PC-3 (cell line): ENCODE data around the gene HOXB2. TPM values are rescaled to one million over a fixed set of nuclear protein-coding genes. Genes with fewer than 3 reads are reported as not detected.

ENCODE experiments used
- ATAC-seq: fragments of 200-7000 bp; cut with Tn5 transposase; 2 replicates; pipeline ENCODE4 v1.9.1; 2020; ENCODE audit warnings: mild to moderate bottlenecking, moderate library complexity
- BruUV-seq: library from RNA; stranded (reverse); fragments of 400-500 nt; replicated peaks from 2 replicates; lab custom pipeline; 2021; lab: Mats Ljungman, UMichigan
- CTCF ChIA-PET: fragments of 300-600 bp; sonication (Branson Sonifier 250); formaldehyde crosslinking; loops from one replicate; lab custom pipeline; 2022; ENCODE audit warnings: antibody characterized with exemption; lab: Charles Lee
- POLR2A ChIA-PET: fragments of 300-600 bp; sonication (Branson Sonifier 250); formaldehyde crosslinking; loops from one replicate; lab custom pipeline; 2022; ENCODE audit warnings: antibody characterized with exemption; ENCODE audit not compliant: unreplicated experiment; lab: Charles Lee
- DNase-seq: peaks from one replicate; pipeline ENCODE4 v3.0.0-alpha.2; 2015
- H2AFZ ChIP-seq: fragments of 300-600 bp; sonication (generic); 2 replicates; pipeline ENCODE4 v1.6.0; 2016; ENCODE audit warnings: antibody characterized with exemption, low read length
- H3F3A ChIP-seq: fragments of 300-600 bp; sonication (generic); one replicate; pipeline ENCODE4 v1.6.0; 2017; ENCODE audit warnings: antibody characterized with exemption, low read length, control low read depth, mild to moderate bottlenecking; ENCODE audit not compliant: unreplicated experiment
- H3K27ac ChIP-seq: fragments of 300-600 bp; sonication (generic); 2 replicates; pipeline ENCODE4 v1.5.1; 2016; ENCODE audit warnings: mild to moderate bottlenecking, low read length
- H3K27me3 ChIP-seq: fragments of 300-600 bp; sonication (generic); 2 replicates; pipeline ENCODE4 v1.6.1; 2016; ENCODE audit warnings: low read length, mixed read lengths
- H3K36me3 ChIP-seq: fragments of 300-600 bp; sonication (generic); 2 replicates; pipeline ENCODE4 v1.6.1; 2016; ENCODE audit warnings: low read depth, mixed run types, low read length, mixed read lengths
- H3K4me1 ChIP-seq: fragments of 300-600 bp; sonication (generic); 2 replicates; pipeline ENCODE4 v1.5.1; 2016; ENCODE audit warnings: low read length; ENCODE audit not compliant: insufficient read depth
- H3K4me2 ChIP-seq: fragments of 300-600 bp; sonication (generic); 2 replicates; pipeline ENCODE4 v1.6.0; 2016; ENCODE audit warnings: low read length
- H3K4me3 ChIP-seq: fragments of 300-600 bp; sonication (generic); 2 replicates; pipeline ENCODE4 v1.5.1; 2016; ENCODE audit warnings: mild to moderate bottlenecking, low read length, mixed read lengths
- H3K79me2 ChIP-seq: fragments of 300-600 bp; sonication (generic); 2 replicates; pipeline ENCODE4 v1.6.1; 2017; ENCODE audit warnings: low read length, mixed read lengths
- H3K9ac ChIP-seq: fragments of 300-600 bp; sonication (generic); 2 replicates; pipeline ENCODE4 v1.6.0; 2016; ENCODE audit warnings: mild to moderate bottlenecking, low read length
- H3K9me2 ChIP-seq: fragments of 300-600 bp; sonication (generic); replicated peaks from 2 replicates; pipeline ENCODE4 v1.6.1; 2016; ENCODE audit warnings: mixed run types, low read length, mixed read lengths
- H3K9me3 ChIP-seq: fragments of 300-600 bp; sonication (generic); 2 replicates; pipeline ENCODE4 v1.6.1; 2016; ENCODE audit warnings: low read length, mixed read lengths
- H4K20me1 ChIP-seq: fragments of 300-600 bp; sonication (generic); 2 replicates; pipeline ENCODE4 v1.6.1; 2016; ENCODE audit warnings: low read length, mixed read lengths
- EZH2 ChIP-seq: fragments of 300-600 bp; sonication (generic); IDR thresholded peaks from one replicate; pipeline ENCODE4 v1.6.1; 2017; ENCODE audit warnings: antibody characterized with exemption, mild to moderate bottlenecking, low read length; ENCODE audit not compliant: unreplicated experiment
- EZH2phosphoT487 ChIP-seq: fragments of 300-600 bp; sonication (generic); IDR thresholded peaks from 2 replicates; pipeline ENCODE4 v1.6.1; 2018; ENCODE audit warnings: mild to moderate bottlenecking, antibody characterized with exemption, low read length, borderline replicate concordance
- intact Hi-C: fragments of 100-400 bp; cut with micrococcal nuclease; formaldehyde crosslinking; loops from 2 replicates; pipeline ENCODE4 v1.9.0; 2023
- total RNA-seq: library from RNA; depleted of rRNA; stranded (reverse); fragments of >200 nt; gene quantifications from 2 replicates; pipeline ENCODE4 v1.2.3, GENCODE V29; 2014
- TF ChIP-seq, protein P1 (sequence below): fragments of 300-600 bp; sonication (generic); conservative IDR thresholded peaks from 2 replicates; pipeline ENCODE4 v1.5.1; 2017; ENCODE audit warnings: antibody characterized with exemption, low read depth, mild to moderate bottlenecking, low read length

HOXB2 gene
- total RNA-seq, 1 experiment from 2014 or later = 1.1 TPM

DNA sequence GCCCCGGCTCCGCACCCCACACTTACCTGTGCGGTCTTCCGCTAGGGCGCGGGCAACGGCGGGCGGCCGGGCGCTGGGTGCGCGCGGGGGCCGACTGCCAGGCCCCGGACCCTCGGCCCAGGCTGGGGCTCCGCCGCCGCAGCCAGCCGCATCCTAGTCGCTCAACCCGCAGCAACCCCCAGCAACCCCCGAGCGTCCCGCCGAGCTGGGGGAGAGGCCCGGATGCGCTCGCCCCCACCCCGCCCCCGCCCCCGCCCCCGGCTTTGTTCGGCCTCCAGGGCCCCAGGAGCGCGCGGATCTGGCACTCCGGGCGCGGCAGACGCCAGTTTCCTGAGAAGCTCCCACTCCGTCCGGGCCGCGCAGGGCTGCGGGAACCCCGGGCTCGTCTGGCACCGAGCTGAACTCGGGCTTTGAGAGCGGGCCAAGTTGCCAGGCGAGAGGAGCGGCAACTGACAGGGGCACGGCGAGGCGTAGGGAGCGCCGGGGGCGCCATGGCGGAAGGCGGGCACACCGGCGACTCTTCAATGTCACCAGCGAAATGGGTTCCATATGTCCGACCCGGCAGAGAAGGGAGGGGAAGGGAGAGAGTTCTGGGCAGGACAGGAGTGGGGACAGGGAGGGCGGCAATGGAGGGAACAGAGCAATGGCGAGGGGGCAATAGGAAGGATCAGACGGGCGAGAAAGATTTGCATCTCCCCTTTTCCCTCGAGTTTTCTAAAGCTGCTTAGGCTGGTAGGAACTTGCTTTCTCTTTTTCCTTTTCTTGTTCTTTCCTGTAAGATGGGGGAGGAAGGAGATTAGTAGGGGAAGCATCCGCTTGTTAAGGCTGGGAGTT, 19.5 kb upstream of the HOXB2 start:
- BruUV-seq = no TSS peak
- H3K4me3 ChIP-seq = no peak overlapping the region
- H3K9me3 ChIP-seq = no peaks in the 10 kb centered on the region
- H3K27ac ChIP-seq = no peak overlapping the region
- no peaks in the 10 kb centered on the region for H3K27me3 ChIP-seq
- no peak overlapping the region for H3K9ac ChIP-seq
- intact Hi-C loops = no loop called here
- no peaks in the 10 kb centered on the region for H3K79me2 ChIP-seq
- no peaks in the 10 kb centered on the region for H3K4me1 ChIP-seq
- H3K4me2 ChIP-seq = no peak overlapping the region
- H3F3A ChIP-seq = no peaks in the 10 kb centered on the region
- no peaks in the 10 kb centered on the region for H3K9me2 ChIP-seq
- no peak for TF ChIP-seq EZH2phosphoT487
- TF ChIP-seq, protein P1, sequence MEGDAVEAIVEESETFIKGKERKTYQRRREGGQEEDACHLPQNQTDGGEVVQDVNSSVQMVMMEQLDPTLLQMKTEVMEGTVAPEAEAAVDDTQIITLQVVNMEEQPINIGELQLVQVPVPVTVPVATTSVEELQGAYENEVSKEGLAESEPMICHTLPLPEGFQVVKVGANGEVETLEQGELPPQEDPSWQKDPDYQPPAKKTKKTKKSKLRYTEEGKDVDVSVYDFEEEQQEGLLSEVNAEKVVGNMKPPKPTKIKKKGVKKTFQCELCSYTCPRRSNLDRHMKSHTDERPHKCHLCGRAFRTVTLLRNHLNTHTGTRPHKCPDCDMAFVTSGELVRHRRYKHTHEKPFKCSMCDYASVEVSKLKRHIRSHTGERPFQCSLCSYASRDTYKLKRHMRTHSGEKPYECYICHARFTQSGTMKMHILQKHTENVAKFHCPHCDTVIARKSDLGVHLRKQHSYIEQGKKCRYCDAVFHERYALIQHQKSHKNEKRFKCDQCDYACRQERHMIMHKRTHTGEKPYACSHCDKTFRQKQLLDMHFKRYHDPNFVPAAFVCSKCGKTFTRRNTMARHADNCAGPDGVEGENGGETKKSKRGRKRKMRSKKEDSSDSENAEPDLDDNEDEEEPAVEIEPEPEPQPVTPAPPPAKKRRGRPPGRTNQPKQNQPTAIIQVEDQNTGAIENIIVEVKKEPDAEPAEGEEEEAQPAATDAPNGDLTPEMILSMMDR = no peak
- no peak for TF ChIP-seq EZH2
- H2AFZ ChIP-seq = no peak overlapping the region
- ATAC-seq (no peak), DNase-seq (no peak)
- H4K20me1 ChIP-seq = no peaks in the 10 kb centered on the region
- CTCF ChIA-PET = no interaction called here
- POLR2A ChIA-PET = no interaction called here
- H3K36me3 ChIP-seq = no peaks in the 10 kb centered on the region

DNA sequence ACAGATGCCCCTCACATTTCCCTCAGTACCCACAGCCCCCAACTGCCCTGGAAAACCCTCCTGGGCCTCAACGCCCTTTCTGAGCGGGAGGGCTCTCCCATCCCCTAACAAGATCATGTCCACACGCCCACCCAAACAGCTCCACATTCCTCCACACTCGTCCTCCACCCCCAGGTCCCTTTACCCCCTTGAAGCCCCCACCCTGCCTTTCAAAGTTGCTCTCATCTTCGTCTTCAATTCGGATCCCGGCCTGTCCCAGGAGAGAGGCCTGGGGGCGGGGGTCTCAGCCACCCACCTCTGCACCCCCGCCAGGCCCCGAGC, 18.9 kb upstream of the HOXB2 start:
- Histone ChIP-seq H3K4me2 (no peak overlapping the region), H3K4me3 (no peak overlapping the region), H3K9ac (no peak overlapping the region), H3F3A (no peaks in the 10 kb centered on the region), H3K27me3 (no peaks in the 10 kb centered on the region), H3K9me2 (no peaks in the 10 kb centered on the region), H4K20me1 (no peaks in the 10 kb centered on the region), H3K9me3 (no peaks in the 10 kb centered on the region), H3K27ac (no peak overlapping the region), H3K4me1 (no peaks in the 10 kb centered on the region), H3K36me3 (no peaks in the 10 kb centered on the region), H3K79me2 (no peaks in the 10 kb centered on the region), H2AFZ (no peak overlapping the region)
- intact Hi-C loops = no loop called here
- CTCF ChIA-PET = no interaction called here
- DNase-seq (no peak), ATAC-seq (no peak)
- BruUV-seq = no TSS peak
- TF ChIP-seq EZH2phosphoT487 (no peak), EZH2 (no peak)
- TF ChIP-seq, protein P1 = no peak
- POLR2A ChIA-PET = no interaction called here

DNA sequence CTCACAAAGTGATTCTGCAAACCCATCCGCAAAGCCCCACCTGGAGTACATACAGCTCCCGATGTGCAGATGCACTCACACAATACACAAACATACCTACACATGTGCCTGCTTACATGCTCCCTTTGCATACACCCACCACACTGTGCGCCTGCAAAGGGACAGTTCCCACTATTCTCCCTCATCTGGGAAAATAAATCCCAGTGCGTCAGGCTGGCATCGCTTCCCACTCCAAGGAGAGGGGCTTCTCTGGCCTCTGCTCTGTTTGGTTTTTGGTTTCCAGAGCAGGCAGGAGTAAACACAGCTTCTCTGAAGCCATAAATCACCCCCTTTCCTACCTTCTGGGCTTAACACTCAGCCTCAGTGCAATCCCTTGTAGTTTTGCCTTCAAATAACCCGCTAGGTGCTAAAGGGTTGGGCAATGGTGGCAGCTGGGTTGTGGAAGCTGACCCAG, 18.5 kb upstream of the HOXB2 start:
- no peak overlapping the region for H3K4me3 ChIP-seq
- POLR2A ChIA-PET = no interaction called here
- no peaks in the 10 kb centered on the region for H3K36me3 ChIP-seq

More for the DNA sequence above, 18.5 kb upstream of the HOXB2 start:
- Histone ChIP-seq H3K4me1 (no peaks in the 10 kb centered on the region), H3K9me3 (no peaks in the 10 kb centered on the region), H3K79me2 (no peaks in the 10 kb centered on the region), H3K4me2 (no peak overlapping the region), H3K9me2 (no peaks in the 10 kb centered on the region), H3K27me3 (no peaks in the 10 kb centered on the region), H2AFZ (no peak overlapping the region), H4K20me1 (no peaks in the 10 kb centered on the region), H3F3A (no peaks in the 10 kb centered on the region), H3K9ac (no peak overlapping the region), H3K27ac (no peak overlapping the region)
- DNase-seq (no peak), ATAC-seq (no peak)
- TF ChIP-seq, protein P1 = no peak
- TF ChIP-seq EZH2phosphoT487 (no peak), EZH2 (no peak)
- intact Hi-C loops = no loop called here
- BruUV-seq = no TSS peak
- CTCF ChIA-PET = interaction anchor here (0.8 kb wide), 1 partner anchor 11 kb away, joined by 4 read pairs; no protein-coding TSS in a partner anchor
